Mesenchymal stem cell (in vitro differentiated cells and primary cell): Measurements from ENCODE around the gene OSBPL3.
"Not testable (repeated sequence)": the region's sequence is repeated elsewhere in the genome, so short reads cannot be mapped to it uniquely, and the experiment has no call there.

ENCODE experiments used
- DNase-seq: peaks from one replicate; pipeline ENCODE4 v3.0.0-alpha.2; 2013
- H2AFZ ChIP-seq: one replicate; pipeline ENCODE4 v1.6.1; 2013; ENCODE audit warnings: low read depth, mild to moderate bottlenecking, control low read depth, inconsistent platforms, low read length, moderate library complexity
- H2AK5ac ChIP-seq: 2 replicates; pipeline ENCODE4 v1.6.1; 2013; ENCODE audit warnings: low read length, moderate library complexity, mild to moderate bottlenecking, inconsistent platforms; ENCODE audit not compliant: severe bottlenecking
- H2BK120ac ChIP-seq: one replicate; pipeline ENCODE4 v1.6.1; 2013; ENCODE audit warnings: low read depth, mild to moderate bottlenecking, inconsistent platforms, low read length, moderate library complexity
- H2BK12ac ChIP-seq, 2 experiments: one replicate each; pipeline ENCODE4 v1.6.1; 2013; ENCODE audit warnings: inconsistent platforms in 2 of 2, low read length in 2 of 2, mild to moderate bottlenecking in 2 of 2, moderate library complexity in 2 of 2, control low read depth in 1 of 2
- H2BK15ac ChIP-seq: one replicate; pipeline ENCODE4 v1.6.1; 2013; ENCODE audit warnings: mild to moderate bottlenecking, low read depth, inconsistent platforms; ENCODE audit not compliant: poor library complexity, severe bottlenecking
- H2BK5ac ChIP-seq: 2 replicates; pipeline ENCODE4 v1.6.1; 2013; ENCODE audit warnings: low read depth, mild to moderate bottlenecking, low read length, control low read depth, inconsistent platforms; ENCODE audit not compliant: poor library complexity, severe bottlenecking
- H3K14ac ChIP-seq, 2 experiments: one replicate each; pipeline ENCODE4 v1.6.1; 2013; ENCODE audit warnings: inconsistent platforms in 2 of 2, low read length in 2 of 2, control low read depth in 1 of 2, mild to moderate bottlenecking in 1 of 2, moderate library complexity in 1 of 2
- H3K18ac ChIP-seq, 2 experiments: one replicate each; pipeline ENCODE4 v1.6.1; 2013; ENCODE audit warnings: inconsistent platforms in 2 of 2, low read length in 2 of 2, control low read depth in 1 of 2, low read depth in 1 of 2, mild to moderate bottlenecking in 1 of 2
- H3K23ac ChIP-seq, 2 experiments: one replicate each; pipeline ENCODE4 v1.6.1; 2013; ENCODE audit warnings: inconsistent platforms in 2 of 2, low read length in 2 of 2, mild to moderate bottlenecking in 2 of 2, moderate library complexity in 2 of 2, control low read depth in 1 of 2
- H3K27ac ChIP-seq: 2 replicates; pipeline ENCODE4 v1.5.1; 2013; ENCODE audit warnings: mild to moderate bottlenecking, moderate library complexity, low read length, control low read depth, inconsistent platforms; ENCODE audit not compliant: poor library complexity, severe bottlenecking
- H3K27me3 ChIP-seq, 2 experiments: 2 replicates each; pipeline versions ENCODE4 v1.6.1 to v1.7.0; 2013; ENCODE audit warnings: low read length in 2 of 2, mild to moderate bottlenecking in 2 of 2, moderate library complexity in 2 of 2, control low read depth in 1 of 2, inconsistent platforms in 1 of 2; ENCODE audit not compliant: control insufficient read depth in 1 of 2, insufficient read depth in 1 of 2
- H3K36me3 ChIP-seq, 2 experiments: 2 replicates each; pipeline versions ENCODE4 v1.6.1 to v1.7.0; 2013; ENCODE audit warnings: low read length in 2 of 2, control low read depth in 1 of 2, inconsistent platforms in 1 of 2, low read depth in 1 of 2, mild to moderate bottlenecking in 1 of 2; ENCODE audit not compliant: insufficient read depth in 2 of 2, control insufficient read depth in 1 of 2
- H3K4ac ChIP-seq, 2 experiments: one replicate each; pipeline ENCODE4 v1.6.1; 2013; ENCODE audit warnings: inconsistent platforms in 2 of 2, low read length in 2 of 2, mild to moderate bottlenecking in 2 of 2, moderate library complexity in 2 of 2, control low read depth in 1 of 2, low read depth in 1 of 2
- H3K4me1 ChIP-seq: 2 replicates; pipeline ENCODE4 v1.6.1; 2013; ENCODE audit warnings: low read depth, low read length, control low read depth; ENCODE audit not compliant: control insufficient read depth, insufficient read depth
- H3K4me2 ChIP-seq: 2 replicates; pipeline ENCODE4 v1.6.1; 2013; ENCODE audit warnings: low read length, mild to moderate bottlenecking, inconsistent platforms; ENCODE audit not compliant: poor library complexity, severe bottlenecking
- H3K4me3 ChIP-seq, 2 experiments: 2 replicates each; pipeline versions ENCODE4 v1.5.1 to v1.7.0; 2013; ENCODE audit warnings: low read length in 2 of 2, mild to moderate bottlenecking in 2 of 2, control low read depth in 1 of 2, low read depth in 1 of 2; ENCODE audit not compliant: insufficient read depth in 1 of 2
- H3K79me1 ChIP-seq: replicated peaks from 2 replicates; pipeline ENCODE4 v1.6.1; 2013; ENCODE audit warnings: mild to moderate bottlenecking, control low read depth, low read length, inconsistent platforms; ENCODE audit not compliant: poor library complexity, severe bottlenecking
- H3K9ac ChIP-seq: 2 replicates; pipeline ENCODE4 v1.7.0; 2013; ENCODE audit warnings: mild to moderate bottlenecking, low read length, moderate library complexity
- H3K9me3 ChIP-seq: 2 replicates; pipeline ENCODE4 v1.7.0; 2013; ENCODE audit warnings: mild to moderate bottlenecking, low read length; ENCODE audit not compliant: control insufficient read depth
- H4K8ac ChIP-seq: one replicate; pipeline ENCODE4 v1.6.1; 2013; ENCODE audit warnings: inconsistent platforms, mild to moderate bottlenecking, low read length, moderate library complexity
- H4K91ac ChIP-seq: one replicate; pipeline ENCODE4 v1.6.1; 2013; ENCODE audit warnings: mild to moderate bottlenecking, low read length, inconsistent platforms
- WGBS: methylation state at CpG from one replicate; pipeline ENCODE4 v1.1.7; 2013; ENCODE audit warnings: mixed read lengths; 5-methylcytosine and 5-hydroxymethylcytosine counted together

The OSBPL3 gene

DNA sequence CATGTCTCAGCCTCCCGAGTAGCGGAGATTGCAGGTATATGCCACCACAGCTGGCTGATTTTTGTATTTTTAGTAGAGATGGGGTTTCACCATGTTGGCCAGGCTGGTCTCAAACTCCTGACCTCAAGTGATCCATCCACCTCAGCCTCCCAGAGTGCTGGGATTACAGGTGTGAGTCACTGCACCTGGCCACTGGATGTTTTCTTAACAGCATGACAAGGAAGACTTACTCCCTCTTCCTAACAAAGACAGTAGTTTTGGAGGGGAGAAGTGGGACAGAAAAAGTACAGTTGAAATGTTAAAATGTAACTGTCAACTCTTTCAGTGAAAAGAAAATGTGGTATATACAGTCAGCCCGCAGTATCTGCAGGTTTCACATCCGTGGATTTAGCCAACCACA, 76.0 kb downstream of the OSBPL3 start:
- not testable (repeated sequence) for H3K23ac ChIP-seq, H2BK120ac ChIP-seq, H2AK5ac ChIP-seq, H3K4me1 ChIP-seq, H3K9me3 ChIP-seq, H3K18ac ChIP-seq, H2BK12ac ChIP-seq, H3K4me3 ChIP-seq, H3K14ac ChIP-seq, H2AFZ ChIP-seq, H2BK15ac ChIP-seq, H3K4me2 ChIP-seq, H2BK5ac ChIP-seq, H3K36me3 ChIP-seq, H3K9ac ChIP-seq, H3K4ac ChIP-seq, DNase-seq, H3K27me3 ChIP-seq, H3K27ac ChIP-seq, H4K91ac ChIP-seq, H4K8ac ChIP-seq
- 83% methylated on average over 2 of the region's 4 CpGs for WGBS
- peaks cover 27% of the 10 kb centered on the region for H3K79me1 ChIP-seq

DNA sequence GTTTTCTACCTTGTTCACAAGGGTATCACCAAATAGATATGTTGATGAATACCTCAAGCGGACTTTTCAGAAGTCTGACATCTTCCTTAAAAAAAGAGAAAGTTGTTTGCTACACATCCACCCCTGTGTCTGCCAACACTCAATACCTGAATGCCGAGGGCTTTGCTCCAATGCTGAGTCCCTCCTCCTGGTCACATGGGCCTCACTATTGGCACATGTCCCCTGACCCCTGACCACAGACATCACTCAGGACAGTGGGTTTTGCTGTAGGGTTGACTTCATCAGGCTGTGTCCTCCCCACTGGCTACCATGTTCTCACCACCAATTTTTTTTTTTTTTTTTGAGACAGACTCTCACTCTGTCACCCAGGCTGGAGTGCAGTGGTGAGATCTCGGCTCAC, 76.4 kb downstream of the OSBPL3 start:
- no peak overlapping the region for H3K4me2 ChIP-seq
- H2BK5ac ChIP-seq: no peak overlapping the region
- peaks cover 9% of the 10 kb centered on the region for H3K4me1 ChIP-seq
- H3K9me3 ChIP-seq: no peaks in the 10 kb centered on the region
- H2BK120ac ChIP-seq: no peak overlapping the region
- H3K79me1 ChIP-seq: peaks cover 25% of the 10 kb centered on the region
- no peak overlapping the region for H2AFZ ChIP-seq
- no peak for DNase-seq
- no peak overlapping the region for H3K4ac ChIP-seq
- H4K91ac ChIP-seq: no peak overlapping the region
- H3K27me3 ChIP-seq: no peaks in the 10 kb centered on the region
- no peak overlapping the region for H3K9ac ChIP-seq
- no peaks in the 10 kb centered on the region for H3K36me3 ChIP-seq
- H2BK15ac ChIP-seq: no peak overlapping the region
- H3K14ac ChIP-seq: no peak overlapping the region
- no peak overlapping the region for H3K18ac ChIP-seq
- no peak overlapping the region for H3K4me3 ChIP-seq
- no peak overlapping the region for H3K23ac ChIP-seq
- H2AK5ac ChIP-seq: no peak overlapping the region
- no peak overlapping the region for H3K27ac ChIP-seq
- WGBS: 100% methylated on average over 2 of the region's 3 CpGs
- no peak overlapping the region for H2BK12ac ChIP-seq
- H4K8ac ChIP-seq: no peak overlapping the region

DNA sequence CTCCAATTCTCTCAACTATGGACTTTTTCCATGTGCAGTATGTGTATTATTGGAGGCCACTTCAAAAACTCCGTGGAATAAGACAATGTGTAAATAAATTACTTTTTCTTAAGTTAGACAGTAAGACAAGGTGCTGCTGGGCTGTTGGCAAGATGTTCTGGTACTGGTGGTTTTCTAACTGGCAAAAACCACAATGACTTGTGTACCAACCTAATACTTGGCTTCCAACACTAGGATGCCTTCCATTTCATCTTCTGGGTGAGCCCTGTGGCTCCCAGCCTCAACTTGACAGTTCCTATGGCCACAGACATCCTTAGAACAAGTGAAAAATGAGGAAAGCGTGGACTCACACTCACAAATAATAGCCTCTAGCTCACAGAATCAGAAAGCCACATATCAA, 77.0 kb downstream of the OSBPL3 start:
- 100% methylated on average over 1 of the region's 2 CpGs for WGBS
- Histone ChIP-seq H3K14ac (no peak overlapping the region), H3K4me3 (no peak overlapping the region), H3K18ac (no peak overlapping the region), H3K27me3 (no peaks in the 10 kb centered on the region), H3K4me1 (peaks cover 9% of the 10 kb centered on the region), H2BK120ac (no peak overlapping the region), H2AK5ac (no peak overlapping the region), H2AFZ (no peak overlapping the region), H3K9me3 (no peaks in the 10 kb centered on the region), H3K4me2 (no peak overlapping the region), H2BK15ac (no peak overlapping the region), H4K91ac (no peak overlapping the region), H3K4ac (no peak overlapping the region), H2BK12ac (no peak overlapping the region), H2BK5ac (no peak overlapping the region), H3K23ac (no peak overlapping the region), H4K8ac (no peak overlapping the region), H3K9ac (no peak overlapping the region), H3K79me1 (peaks cover 25% of the 10 kb centered on the region), H3K36me3 (no peaks in the 10 kb centered on the region), H3K27ac (no peak overlapping the region)
- DNase-seq: no peak

DNA sequence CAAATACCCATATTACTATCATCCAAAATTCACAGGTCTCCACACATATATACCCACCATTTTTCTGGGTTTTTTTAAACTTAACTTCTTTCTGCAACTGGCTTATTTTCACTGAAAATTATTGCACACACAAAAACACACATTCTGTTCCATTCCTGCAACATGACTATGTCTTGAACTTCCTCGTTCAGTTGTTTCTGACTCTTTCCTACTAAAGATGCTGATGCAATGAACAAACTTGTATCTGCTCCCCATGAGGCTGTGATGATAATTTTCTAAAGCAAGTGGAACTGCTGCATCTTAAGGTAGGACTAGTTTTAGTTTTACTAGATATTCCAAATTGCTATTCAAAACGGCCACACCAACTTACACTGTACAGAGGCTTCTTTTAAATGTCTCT, 77.7 kb downstream of the OSBPL3 start:
- Histone ChIP-seq H3K79me1 (peaks cover 25% of the 10 kb centered on the region), H3K4me2 (no peak overlapping the region), H3K36me3 (no peaks in the 10 kb centered on the region), H3K4ac (no peak overlapping the region), H3K18ac (no peak overlapping the region), H3K27ac (no peak overlapping the region), H3K4me1 (peaks cover 7% of the 10 kb centered on the region), H2BK15ac (no peak overlapping the region), H4K8ac (no peak overlapping the region), H2AK5ac (no peak overlapping the region), H3K9me3 (no peaks in the 10 kb centered on the region), H3K9ac (no peak overlapping the region), H2AFZ (no peak overlapping the region), H3K14ac (no peak overlapping the region), H2BK12ac (no peak overlapping the region), H3K27me3 (no peaks in the 10 kb centered on the region), H3K4me3 (no peak overlapping the region), H2BK120ac (no peak overlapping the region), H3K23ac (no peak overlapping the region), H2BK5ac (no peak overlapping the region), H4K91ac (no peak overlapping the region)
- 86% methylated on average over 1 of the region's 2 CpGs for WGBS
- no peak for DNase-seq
